GM12875 (cell line): ENCODE results near the gene MTMR3.

Experiments
- H3K4me3 ChIP-seq: one replicate; pipeline ENCODE4 v1.5.1; 2011; ENCODE audit warnings: low read depth, low read length, control low read depth
- CTCF ChIP-seq: IDR thresholded peaks from 2 replicates; pipeline ENCODE4 v1.5.1; 2011; ENCODE audit warnings: low read depth, mild to moderate bottlenecking, control low read depth, inconsistent platforms, low read length, moderate library complexity, borderline replicate concordance; ENCODE audit not compliant: insufficient read depth

Gene MTMR3

GRCh38 chr22:29883045-29883774 is at the start of gene MTMR3:
TSS of gene MTMR3 (plus strand) at chr22:29883174. CDS start at chr22:29971060, 87,886 bp downstream.
- peak within 1 kb of the TSS; percentile 96 for H3K4me3 ChIP-seq
- TF ChIP-seq CTCF = peak; percentile 32; the same call in 1 of the 2 replicates

GRCh38 chr22:29833392-29833965 is 49.5 kb upstream of the MTMR3 start:
- no peak for TF ChIP-seq CTCF
- no peak overlapping the region for H3K4me3 ChIP-seq

- no peak for TF ChIP-seq CTCF
- H3K4me3 ChIP-seq = no peak overlapping the region
These were observed 48.9 kb upstream of the MTMR3 start for GRCh38 chr22:29834046-29834445.

- peak overlapping the region; percentile 88 for H3K4me3 ChIP-seq
These were observed 46.1 kb upstream of the MTMR3 start for GRCh38 chr22:29836791-29837370.

- TF ChIP-seq CTCF = no peak
- peak within 1 kb of the TSS; percentile 88 for H3K4me3 ChIP-seq
These were observed 45.0 kb upstream of the MTMR3 start, which contains the start of gene ASCC2 for GRCh38 chr22:29837741-29838598. TSS of gene ASCC2 (minus strand) at chr22:29838274. CDS start at chr22:29832325, 5,949 bp downstream.

GRCh38 chr22:29838599-29838956 is 44.4 kb upstream of the MTMR3 start:
- TF ChIP-seq CTCF = no peak

GRCh38 chr22:29839039-29839438 is 43.9 kb upstream of the MTMR3 start:
- no peak for TF ChIP-seq CTCF
- H3K4me3 ChIP-seq = no peak overlapping the region

More at GRCh38 chr22:29838599-29838956, 44.4 kb upstream of the MTMR3 start:
- H3K4me3 ChIP-seq = peak overlapping the region; percentile 40
